Thoracic aorta (tissue), 2 donors: ENCODE data around the gene SART3. TPM values are rescaled to one million over a fixed set of nuclear protein-coding genes. Genes with fewer than 3 reads are reported as not detected.

Experiments
- ATAC-seq: fragments of 150-250 bp; one replicate; pipeline ENCODE4 v1.8.0; 2017; ENCODE audit warnings: low read depth; ENCODE audit not compliant: insufficient number of reproducible peaks, low FRiP score
- DNase-seq: peaks from one replicate; pipeline ENCODE4 v3.0.0-alpha.2; 2020; ENCODE audit warnings: low spot score
- H3K27ac ChIP-seq, 2 donors: fragments of 200-600 bp; sonication (generic); 1 replicate in 1 of 2; 2 replicates in 1 of 2; pipeline ENCODE4 v1.5.1; 2016; ENCODE audit warnings: mild to moderate bottlenecking in 2 of 2, moderate library complexity in 2 of 2
- H3K27me3 ChIP-seq: fragments of 200-600 bp; sonication (generic); replicated peaks from 2 replicates; pipeline ENCODE4 v1.6.0; 2016; ENCODE audit warnings: mild to moderate bottlenecking; ENCODE audit not compliant: insufficient read depth
- H3K36me3 ChIP-seq: fragments of 200-600 bp; sonication (generic); one replicate; pipeline ENCODE4 v1.5.1; 2016
- H3K4me1 ChIP-seq, 2 donors: fragments of 200-600 bp; sonication (generic); 1 replicate in 1 of 2; 2 replicates in 1 of 2; pipeline versions ENCODE4 v1.5.1 to v1.6.0; 2016; ENCODE audit warnings: low read depth in 2 of 2, mild to moderate bottlenecking in 1 of 2; ENCODE audit not compliant: control insufficient read depth in 1 of 2
- H3K4me3 ChIP-seq: fragments of 200-600 bp; sonication (generic); 2 replicates; pipeline ENCODE4 v1.5.1; 2016; ENCODE audit warnings: mild to moderate bottlenecking
- H3K9me3 ChIP-seq: fragments of 200-600 bp; sonication (generic); 2 replicates; pipeline ENCODE4 v1.5.1; 2016
- total RNA-seq, 2 donors: library from RNA; depleted of rRNA; stranded (reverse); fragments of >200 nt; gene quantifications; one replicate each; pipeline versions ENCODE4 v1.1.0 to v1.2.3, GENCODE V29; 2016
- TF ChIP-seq, protein P1 (sequence below): fragments of 200-600 bp; sonication (generic); IDR thresholded peaks from one replicate; pipeline ENCODE4 v1.5.1; 2019; ENCODE audit warnings: antibody characterized with exemption

The SART3 gene
- total RNA-seq, 2 donors from 2014 or later = 52.1 to 94.0 TPM

DNA sequence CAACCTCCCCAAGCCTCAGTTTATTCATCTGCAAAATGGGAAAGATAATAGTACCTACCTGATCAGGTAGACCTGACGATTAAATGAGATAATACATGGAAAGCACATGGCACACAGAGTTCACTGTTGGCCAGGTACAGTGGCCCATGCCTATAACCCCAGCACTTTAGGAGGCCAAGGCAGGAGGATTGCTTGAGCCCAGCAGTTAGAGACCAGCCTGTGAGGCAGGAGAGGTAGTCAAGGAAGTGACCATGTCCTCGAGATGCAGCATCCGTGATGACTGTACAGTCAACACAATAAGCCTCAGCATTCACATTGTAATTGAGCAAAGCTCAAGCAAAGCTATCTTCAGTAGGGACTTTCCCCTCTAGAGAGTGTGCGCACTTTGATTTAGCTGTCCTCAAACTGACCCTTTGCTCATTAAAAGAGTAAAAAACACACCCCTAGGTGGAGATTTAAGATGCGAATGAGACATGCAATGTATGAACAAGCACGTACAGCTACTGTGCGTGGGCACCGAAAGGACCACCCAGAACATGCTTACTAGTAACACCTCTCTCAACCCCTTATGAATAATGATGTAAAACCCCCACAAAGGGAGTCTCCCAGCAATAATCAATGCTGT lies 11.3 kb upstream of the SART3 start:
- H3K27me3 ChIP-seq = no peaks in the 10 kb centered on the region

DNA sequence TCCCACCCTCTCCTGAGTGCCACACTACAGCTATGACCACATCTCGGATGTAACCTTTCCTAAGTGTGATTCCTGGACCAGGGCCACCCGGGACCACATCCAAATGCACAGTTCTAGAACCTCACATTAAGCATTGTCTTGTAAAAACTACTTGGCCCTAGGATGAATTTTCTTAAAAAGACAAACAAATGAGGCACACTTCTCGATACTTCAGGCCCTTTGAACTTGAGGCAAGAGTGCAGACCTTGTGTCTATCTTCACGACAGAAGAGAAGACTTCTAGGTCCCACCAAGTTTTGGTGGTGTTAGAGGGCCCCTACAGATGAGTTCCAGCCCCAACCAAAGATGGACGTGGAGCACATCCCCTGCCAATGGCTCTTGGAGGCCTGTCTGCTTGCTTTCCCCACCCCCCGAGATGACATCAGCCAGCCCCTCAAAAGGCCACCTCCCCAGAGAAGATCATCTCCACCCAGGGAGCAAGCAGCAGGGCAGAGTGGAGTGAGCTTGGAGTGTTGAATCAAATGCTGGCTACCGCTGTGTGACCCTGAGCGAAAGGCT lies 10.7 kb upstream of the SART3 start:
- Histone ChIP-seq H3K27ac (no peak overlapping the region), H3K27me3 (no peaks in the 10 kb centered on the region), H3K4me3 (no peak overlapping the region), H3K9me3 (no peaks in the 10 kb centered on the region), H3K36me3 (peaks cover 19% of the 10 kb centered on the region), H3K4me1 (no peaks in the 10 kb centered on the region)
- TF ChIP-seq, protein P1, sequence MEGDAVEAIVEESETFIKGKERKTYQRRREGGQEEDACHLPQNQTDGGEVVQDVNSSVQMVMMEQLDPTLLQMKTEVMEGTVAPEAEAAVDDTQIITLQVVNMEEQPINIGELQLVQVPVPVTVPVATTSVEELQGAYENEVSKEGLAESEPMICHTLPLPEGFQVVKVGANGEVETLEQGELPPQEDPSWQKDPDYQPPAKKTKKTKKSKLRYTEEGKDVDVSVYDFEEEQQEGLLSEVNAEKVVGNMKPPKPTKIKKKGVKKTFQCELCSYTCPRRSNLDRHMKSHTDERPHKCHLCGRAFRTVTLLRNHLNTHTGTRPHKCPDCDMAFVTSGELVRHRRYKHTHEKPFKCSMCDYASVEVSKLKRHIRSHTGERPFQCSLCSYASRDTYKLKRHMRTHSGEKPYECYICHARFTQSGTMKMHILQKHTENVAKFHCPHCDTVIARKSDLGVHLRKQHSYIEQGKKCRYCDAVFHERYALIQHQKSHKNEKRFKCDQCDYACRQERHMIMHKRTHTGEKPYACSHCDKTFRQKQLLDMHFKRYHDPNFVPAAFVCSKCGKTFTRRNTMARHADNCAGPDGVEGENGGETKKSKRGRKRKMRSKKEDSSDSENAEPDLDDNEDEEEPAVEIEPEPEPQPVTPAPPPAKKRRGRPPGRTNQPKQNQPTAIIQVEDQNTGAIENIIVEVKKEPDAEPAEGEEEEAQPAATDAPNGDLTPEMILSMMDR = no peak
- ATAC-seq (no peak), DNase-seq (no peak)

More for the DNA sequence above, 11.3 kb upstream of the SART3 start:
- TF ChIP-seq, protein P1 = no peak
- Histone ChIP-seq H3K36me3 (peaks cover 13% of the 10 kb centered on the region), H3K9me3 (no peaks in the 10 kb centered on the region), H3K27ac (no peak overlapping the region), H3K4me1 (no peaks in the 10 kb centered on the region), H3K4me3 (no peak overlapping the region)
- ATAC-seq = no peak
- DNase-seq = no peak

DNA sequence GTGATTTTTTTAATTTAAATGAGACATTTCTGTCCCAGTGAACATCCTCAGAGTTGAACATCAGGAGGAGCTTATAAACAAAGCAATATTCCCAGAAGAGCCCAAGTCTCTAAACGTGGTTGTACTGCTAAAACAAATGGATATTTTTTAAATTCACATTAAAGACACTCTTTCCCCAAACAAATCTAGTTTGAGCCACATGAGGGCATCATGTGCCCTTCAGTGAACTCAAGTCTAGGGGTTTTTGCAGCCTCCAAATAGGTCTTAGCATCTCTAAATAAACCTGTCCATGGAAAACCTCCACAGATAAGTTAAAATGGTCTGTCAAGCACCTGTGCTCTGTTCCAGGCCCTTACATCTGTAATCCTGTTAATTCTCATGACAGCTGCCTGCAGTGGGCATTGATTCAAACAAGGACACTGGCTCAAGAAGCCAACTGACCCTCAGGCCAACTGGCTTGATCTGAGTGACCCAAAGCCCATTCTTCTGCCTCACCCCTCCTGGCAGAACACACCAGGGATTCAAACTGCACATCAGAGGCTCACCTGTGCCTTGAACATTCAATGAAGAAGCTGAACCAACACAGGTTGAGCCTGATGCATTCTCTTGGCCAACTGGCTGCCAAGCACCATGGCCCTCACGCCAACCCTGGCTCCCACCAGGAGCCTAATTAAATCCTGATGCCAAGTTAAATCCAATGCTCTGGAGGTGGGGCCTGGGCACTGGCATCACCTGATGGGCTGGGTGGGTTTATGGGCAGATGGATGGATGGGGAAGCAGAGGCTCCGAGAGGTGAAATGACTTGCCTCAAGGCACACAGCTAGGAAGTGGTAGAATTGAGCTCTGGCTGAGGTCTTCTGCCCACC lies 10.0 kb upstream of the SART3 start:
- TF ChIP-seq, protein P1 = no peak
- Histone ChIP-seq H3K27me3 (no peaks in the 10 kb centered on the region), H3K4me1 (peaks cover 3 to 6% of the 10 kb centered on the region in 2 donors), H3K36me3 (peaks cover 24% of the 10 kb centered on the region), H3K27ac (no peak overlapping the region), H3K4me3 (no peak overlapping the region), H3K9me3 (no peaks in the 10 kb centered on the region)
- DNase-seq (no peak), ATAC-seq (no peak)

DNA sequence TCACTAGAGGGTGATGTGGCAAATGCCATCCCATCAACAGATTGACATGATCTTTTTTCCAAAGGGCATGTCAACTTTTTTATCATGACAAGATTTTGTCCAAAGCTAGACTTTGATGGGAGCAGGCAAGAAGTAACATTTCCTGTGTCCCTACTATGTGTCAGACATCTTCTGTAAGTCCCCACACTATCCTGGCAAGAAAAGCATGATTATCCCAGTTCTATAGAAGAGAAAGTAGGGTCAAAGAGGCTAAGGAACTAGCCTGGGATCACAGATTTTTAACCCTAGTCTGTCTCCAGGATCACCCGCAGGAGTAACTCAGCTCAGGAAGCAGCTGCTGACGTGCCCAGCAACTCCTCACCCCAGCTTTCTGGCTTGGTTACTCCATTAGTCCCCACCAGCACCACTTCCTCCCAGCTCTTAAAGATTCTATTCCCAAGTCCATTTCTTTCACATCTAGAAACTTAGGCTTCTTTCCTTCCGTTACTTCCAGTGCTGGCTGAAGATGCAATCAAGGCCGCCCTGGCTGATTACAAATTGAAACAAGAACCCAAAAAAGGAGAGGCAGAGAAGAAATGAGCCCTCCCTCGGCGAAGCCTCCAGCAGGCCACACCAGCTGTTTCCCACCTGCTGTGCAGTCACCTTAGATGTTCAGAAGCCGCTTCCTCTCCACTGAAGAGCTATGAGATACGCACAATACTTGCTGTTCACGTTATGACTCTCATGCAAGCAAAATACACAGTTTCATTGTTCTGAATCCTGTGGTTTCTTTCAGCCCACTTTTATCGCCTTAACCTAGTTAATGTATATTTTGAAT lies 7.6 kb upstream of the SART3 start:
- H3K9me3 ChIP-seq = no peaks in the 10 kb centered on the region
- ATAC-seq (no peak), DNase-seq (no peak)
- TF ChIP-seq, protein P1 = no peak
- no peak overlapping the region for H3K4me3 ChIP-seq
- peaks cover 34% of the 10 kb centered on the region for H3K36me3 ChIP-seq
- no peaks in the 10 kb centered on the region for H3K27me3 ChIP-seq
- no peak overlapping the region for H3K27ac ChIP-seq
- H3K4me1 ChIP-seq = peaks cover 12 to 18% of the 10 kb centered on the region in 2 donors
